Stimulated activated CD8-positive, alpha-beta memory T cell treated with anti-CD3 and anti-CD28 coated beads, Interleukin-2, amount 100 ng/mL, for 1 hour (primary cell): Measurements from ENCODE around the gene C7orf33.

ENCODE experiments used
- DNase-seq, 2 donors: peaks; one replicate each; pipeline ENCODE4 v3.0.0-alpha.2; 2020; ENCODE audit warnings: low read depth in 2 of 2

The C7orf33 gene

DNA sequence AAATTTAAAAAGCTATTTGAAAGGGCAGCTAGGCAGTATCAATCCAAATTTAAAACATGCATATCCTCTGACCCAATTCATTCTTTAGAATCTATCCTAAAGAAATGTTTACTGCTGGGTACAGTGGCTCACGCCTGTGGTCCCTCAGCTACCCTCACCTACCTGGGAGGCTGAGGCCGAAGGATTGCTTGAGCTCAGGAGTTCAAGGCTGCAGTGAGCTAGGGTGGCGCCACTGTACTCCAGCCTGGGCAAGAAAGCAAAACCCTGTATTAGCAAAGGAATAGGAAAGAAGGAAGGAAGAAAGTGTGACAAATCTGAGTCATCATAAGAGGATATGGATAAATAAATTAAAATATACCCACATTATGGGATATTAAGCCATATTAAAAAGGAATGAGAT is 36.3 kb downstream of the C7orf33 start:
- no peak for DNase-seq

DNA sequence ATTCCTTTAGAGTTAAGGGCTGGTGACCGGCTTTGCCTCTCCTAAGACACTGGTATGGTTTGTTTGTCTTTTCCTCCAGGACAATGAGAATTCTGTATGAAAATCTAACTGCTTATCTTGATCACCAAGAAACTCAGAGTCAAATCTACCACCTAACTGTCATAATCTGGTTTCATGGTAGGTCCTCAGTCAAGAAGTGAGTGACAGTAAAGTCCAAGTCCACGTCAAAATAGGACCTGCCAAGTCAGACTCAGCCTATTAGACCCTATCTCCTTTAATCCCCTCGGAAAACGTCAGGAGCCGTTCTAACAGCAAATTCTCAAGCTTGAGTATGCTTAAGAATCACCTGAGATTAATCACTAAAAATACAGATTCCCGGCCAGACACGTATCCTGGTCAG is 37.4 kb downstream of the C7orf33 start:
- DNase-seq = no peak

DNA sequence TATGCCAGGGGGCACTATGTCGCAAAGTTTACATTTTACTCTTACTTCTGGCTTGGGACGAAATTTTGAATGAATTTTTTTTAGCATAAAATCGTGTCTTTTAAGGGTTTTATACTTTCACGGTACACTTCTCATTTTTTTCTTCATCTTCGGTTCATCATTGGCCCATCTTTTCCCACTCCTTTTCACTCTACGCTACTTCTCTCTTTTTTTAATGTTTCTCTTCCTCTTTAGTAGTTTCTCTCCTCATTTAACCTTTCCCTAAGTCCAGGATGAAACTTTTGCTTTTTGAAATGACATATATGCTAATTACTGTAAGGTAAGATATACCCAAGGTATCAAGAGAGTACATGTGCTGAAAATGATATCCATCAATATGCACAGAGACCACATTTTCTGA is 39.5 kb downstream of the C7orf33 start:
- no peak for DNase-seq

DNA sequence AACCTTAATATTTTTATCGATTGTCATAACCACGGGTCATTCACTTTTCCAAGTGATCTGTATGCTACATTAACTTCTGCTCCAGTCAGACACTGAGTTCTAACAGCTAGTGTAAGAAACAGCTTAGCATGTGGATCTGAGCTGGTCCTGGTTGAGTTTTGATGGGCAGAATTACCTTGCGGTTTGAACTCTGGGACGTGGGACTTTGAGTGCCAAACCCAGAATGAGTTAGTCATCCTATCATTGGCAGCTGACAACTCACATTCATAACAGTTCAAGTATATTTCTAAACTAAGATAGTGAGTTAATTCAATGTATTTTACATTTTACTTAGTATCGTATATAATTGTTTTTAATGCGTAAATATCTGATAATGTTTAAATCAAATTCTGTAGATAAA is 43.2 kb downstream of the C7orf33 start:
- no peak for DNase-seq

DNA sequence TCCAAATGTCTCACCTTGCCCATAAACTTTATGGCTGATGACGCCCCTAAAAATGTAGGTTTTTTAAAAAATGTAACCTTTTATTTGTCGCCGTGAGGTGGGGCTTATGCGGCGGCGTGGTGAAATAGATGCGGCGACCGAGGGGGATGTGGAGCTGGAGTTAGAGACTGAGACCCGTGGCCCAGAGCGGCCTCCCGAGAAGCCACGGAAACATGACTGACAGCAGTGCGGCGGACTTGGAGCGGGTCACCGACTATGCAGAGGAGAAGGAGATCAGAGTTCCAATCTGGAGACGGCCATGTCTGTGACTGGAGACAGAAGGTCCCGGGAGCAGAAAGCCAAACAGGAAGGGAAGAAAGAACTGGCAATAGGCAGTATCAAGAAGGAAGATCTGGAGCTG is 46.5 kb downstream of the C7orf33 start:
- no peak for DNase-seq

DNA sequence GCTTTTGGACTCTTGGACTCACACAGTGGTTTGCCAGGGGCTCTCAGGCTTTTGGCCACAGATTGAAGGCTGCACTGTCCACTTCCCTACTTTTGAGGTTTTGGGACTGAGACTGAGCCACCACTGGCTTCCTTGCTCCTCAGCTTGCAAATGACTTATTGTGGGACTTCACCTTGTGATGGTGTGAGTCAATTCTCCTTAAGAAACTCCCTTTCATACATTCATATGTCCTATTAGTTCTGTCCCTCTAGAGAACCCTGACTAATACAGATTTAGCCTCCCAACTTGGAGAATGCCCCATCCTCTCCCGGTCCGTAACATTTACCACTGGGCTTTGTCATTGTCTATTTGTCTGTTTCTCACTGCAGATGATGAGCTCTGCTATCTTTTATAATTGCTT is 55.3 kb downstream of the C7orf33 start:
- no peak for DNase-seq

DNA sequence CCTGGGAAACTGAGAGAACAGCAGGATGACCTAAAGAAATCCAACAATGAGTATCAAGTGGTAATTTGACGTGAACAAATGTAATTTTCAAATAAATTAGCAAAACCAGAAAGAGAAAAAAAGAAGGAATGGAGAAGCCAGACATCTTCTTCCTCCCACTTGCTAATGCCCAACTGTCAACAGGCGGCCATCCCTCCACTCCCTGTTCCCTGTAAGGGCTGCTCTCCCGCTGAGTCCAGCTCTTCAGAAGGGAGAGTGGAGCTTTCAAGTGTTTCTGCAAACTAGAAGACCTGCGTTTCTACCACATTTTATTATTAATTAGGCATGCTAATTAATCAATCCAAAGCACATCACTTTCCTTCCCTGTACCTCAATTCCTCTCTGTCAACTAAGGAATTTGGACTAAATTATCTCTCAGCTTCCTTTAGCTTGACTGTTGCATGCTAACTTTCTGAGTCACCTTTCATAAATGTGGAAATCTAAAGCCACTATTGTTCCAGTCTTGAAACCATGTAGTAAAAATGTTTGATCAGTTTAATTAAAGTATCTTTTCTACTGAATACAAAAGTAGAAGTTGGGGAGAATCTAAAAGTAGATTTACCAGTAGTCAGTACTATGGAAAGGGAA is 59.8 kb downstream of the C7orf33 start:
- no peak for DNase-seq

DNA sequence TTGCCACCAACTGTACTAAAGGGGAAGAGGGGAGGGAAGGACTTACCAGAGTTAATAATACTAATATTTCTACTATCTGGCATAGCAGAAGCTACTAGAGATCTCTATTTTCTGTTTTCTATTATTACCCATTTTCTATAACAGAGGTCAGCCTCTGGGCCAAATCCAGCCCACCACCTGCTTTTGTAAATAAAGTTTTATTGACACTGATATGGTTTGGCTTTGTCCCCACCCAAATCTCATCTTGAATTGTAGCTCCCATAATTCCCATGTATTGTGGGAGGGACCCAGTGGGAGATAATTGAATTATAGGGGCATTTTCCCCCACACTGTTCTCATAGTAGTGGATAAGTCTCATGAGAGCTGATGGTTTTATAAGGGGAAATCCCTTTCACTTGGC is 62.2 kb downstream of the C7orf33 start:
- no peak for DNase-seq

DNA sequence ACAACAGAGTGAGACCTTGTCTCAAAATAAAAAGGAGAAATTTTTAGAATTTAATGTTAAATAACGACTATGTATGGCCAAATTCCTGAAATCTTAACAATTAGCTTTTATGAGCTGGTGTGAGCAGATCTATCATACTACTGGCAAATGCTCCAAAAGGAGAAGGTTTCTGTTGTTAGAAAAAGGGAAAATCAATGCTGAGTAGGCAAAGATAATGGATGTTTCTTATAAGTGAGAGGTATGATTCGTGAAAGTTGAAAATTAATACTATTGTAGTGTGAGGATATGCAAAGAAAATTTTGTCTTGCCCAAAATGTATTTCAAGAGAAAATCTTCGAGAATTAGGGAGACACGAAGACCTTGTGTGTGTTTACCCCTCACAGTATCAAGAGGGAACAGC is 67.4 kb downstream of the C7orf33 start:
- DNase-seq = no peak

DNA sequence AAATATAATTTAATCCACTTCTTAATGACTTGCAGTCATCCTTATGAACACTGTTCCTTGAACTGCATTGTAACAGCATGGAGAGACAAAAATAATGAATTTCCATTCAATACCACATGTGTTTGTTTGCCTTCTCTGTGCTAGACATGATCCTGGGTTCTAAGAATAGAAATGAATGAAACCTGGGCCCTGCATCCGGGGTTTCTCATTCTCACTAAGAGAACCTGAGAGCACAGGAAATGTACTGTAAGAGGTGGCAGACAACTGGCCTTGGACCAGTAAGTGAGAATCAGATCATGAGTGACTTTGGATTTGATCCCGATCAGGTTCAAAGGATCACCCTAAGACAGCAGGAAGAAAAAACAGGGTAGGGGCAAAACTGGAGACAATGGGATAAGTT is 70.9 kb downstream of the C7orf33 start:
- DNase-seq = no peak

DNA sequence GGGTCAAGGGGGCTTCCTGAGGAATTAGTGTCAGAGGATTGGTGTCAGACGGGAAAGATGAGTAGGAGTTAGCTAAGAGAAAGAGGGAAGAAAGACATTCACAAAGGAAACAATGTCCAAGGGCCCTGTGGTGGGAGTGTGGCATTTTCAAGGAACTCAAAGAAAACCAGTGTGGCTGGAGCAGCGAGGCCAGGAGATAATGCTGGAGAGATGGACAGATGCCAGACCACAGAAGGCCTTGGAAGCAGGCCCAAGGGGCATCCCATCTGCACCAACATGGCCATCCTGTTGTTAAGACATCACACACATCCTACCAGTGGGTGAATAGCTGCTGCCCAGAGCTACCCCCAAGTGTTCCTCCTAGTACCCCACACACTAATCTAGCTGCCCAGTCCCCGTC is 72.1 kb downstream of the C7orf33 start:
- DNase-seq = no peak

DNA sequence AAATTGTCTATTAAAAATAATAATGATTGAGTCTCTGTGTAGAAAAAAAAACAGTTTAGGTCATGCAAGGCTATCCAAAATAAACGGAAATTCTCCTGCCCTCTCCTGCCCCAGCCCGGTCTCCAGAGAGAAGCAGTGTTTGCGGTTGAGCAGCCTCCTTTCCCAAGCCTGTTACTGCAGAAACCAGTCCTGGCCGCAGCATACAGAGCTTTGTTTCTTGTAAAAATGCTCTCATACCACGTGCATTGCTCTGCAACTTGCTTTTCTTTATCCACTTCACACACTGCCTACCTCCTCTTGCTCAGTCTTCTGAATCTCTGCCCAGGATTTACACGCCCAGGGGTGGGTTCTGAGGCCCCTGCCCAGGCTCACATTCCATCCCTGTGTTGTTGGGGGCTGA is 73.8 kb downstream of the C7orf33 start:
- no peak for DNase-seq

DNA sequence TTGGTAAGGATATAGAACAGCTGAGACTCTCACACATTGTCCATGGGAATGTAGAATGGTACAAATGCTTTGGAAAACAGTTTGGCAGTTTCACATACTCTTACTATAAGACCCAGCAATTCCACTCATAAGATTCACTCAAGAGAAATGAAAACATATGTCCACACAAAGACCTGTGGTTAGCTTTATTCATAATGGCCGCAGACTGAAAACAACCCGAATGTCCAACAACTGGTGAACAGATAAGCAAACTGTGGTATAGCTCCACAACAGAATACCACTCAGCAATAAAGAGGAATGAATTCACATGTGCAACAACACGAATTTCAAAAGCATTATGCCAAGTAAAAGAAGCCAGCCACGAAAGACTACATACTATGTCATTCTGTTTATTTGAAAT is 74.7 kb downstream of the C7orf33 start:
- DNase-seq = no peak
